ENCODE results near the gene SAMSN1.
"Not testable (repeated sequence)": the region's sequence is repeated elsewhere in the genome, so short reads cannot be mapped to it uniquely, and the experiment has no call there.

Gene SAMSN1

DNA sequence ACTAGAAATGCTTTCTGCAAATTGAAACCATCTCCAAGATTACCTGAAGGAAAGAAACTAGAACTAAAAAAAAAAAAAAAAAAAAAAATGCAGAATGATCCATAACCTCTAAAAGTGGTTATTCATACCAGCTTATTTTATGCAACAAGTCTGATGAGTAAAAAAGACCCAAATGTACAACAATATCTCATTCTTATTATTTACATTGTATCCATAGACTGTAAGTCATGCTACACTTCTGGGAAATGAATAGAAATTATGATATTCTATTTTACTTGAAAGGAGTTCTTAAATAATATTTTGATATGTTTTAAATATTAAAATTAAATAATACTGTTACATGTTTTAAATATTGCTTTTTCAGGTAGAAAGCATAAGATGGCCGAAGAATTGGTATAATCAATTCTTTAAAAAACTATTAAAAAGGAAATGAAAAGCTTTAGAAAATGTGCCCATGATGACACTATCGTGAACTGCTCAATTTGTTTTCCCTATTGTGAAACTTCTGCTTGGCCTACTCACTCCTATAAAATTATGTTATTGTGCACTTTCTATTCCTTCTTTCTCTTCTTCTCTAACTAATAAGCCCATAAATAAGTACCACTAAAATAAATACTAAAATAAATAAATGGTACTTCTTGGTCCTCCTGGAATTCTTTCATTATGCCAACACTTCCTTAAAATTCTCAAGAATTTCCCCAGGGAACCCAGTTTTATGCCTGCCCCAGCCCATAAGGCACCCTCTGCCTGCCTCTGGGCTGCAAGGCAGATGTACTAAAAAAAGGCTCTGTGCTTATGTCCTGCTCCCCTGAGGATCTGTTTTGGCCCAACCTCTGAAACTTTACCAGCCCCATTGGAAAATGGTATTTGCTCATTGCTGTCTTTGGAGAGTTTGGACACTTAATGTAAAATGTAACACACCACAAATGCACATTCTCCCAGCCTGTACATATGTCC, 18.1 kb downstream of the SAMSN1 start:
- no peak for DNase-seq

DNA sequence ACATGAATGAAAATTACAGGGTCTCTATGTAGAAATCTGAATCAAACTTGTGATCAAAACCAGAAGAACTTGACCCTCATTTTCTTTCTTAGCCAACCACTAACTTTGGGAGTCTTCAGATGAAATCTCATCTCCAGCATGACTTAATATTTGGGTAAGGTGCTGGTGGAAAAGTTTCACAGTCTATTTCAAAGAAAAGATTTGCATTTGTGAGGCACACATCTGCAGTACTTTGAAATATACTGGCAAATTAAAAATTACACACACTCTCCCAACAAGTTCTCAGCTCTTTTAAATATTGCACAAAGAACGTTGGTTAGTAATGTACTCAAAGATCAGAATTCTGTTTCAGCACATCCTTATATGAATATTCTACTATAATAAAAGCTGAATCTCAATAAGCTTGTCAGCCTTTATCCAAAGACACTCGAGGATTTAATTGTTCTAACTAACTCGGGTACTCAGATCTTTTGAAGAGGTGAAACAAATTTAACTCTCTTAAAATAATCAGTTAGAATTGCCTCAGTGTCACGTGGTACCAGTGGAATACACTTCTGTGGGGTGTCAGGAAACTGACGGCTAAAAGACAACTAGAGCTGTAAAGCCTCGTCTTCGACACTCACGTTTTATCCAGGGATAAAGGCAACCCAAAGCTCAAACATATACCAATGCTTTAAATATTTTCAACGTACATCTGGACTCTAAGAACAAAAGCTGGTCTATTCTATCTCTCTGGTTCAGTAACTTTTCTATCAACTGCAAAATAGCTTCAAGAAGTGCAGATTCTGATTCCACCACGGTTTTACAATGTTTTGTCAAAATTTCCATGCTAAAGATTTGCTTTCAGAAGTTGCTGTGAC, 19.0 kb downstream of the SAMSN1 start:
- DNase-seq = no peak

DNA sequence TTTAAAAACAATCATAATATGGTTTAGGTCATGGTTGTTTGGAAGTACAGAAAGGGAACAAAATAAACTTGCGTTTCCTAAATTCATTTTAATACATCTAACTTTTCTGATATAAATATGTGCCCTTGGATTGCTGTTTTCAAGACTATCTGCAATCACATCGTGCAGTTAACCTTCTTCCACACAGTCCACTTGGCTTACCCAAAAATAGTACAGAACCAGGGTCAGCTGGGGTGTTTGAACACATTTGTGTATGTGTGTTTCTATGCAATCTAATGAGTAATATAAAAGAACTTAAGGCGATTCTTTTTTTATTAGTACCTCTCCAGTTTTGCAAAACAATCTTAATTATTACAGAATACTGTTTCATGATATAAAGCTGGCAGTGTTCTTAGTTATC, 19.9 kb downstream of the SAMSN1 start:
- no peak for DNase-seq

DNA sequence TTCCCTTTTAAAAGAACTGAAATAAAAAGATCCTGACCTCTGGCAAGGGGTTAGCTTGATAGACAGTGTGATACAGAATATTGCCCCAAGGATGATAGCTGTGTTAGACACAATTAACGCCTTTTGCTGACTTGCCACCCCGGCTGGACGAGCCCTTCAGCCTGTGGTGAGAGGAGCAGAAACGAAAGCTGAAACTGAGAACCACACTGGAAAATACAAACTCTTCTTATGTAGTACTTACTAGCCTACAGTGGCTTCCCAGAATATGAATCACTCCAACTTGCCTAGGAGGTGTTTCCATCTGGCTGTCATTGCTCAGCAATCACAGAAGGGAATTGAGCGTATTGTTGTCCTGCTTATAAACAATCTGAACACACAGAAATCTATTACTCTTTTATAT, 22.9 kb downstream of the SAMSN1 start:
- no peak for DNase-seq

DNA sequence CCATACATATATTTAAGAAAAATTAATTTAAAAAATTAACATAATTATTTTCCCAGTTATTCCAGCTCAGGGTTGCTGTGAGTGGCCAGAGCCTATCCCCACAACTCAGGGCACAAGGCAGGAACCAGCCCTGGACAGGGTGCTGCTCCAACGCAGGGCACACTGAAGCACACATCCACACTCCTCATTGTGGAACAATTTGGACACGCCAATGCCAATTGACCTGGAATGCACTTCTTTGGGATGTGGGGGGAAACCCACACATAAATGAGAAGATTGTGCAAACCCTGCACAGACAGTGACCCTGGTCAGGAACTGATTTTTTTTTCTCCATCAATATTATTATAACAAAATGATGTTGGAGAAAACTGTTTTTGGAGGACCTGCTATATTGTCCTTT, 23.4 kb downstream of the SAMSN1 start:
- no peak for DNase-seq

DNA sequence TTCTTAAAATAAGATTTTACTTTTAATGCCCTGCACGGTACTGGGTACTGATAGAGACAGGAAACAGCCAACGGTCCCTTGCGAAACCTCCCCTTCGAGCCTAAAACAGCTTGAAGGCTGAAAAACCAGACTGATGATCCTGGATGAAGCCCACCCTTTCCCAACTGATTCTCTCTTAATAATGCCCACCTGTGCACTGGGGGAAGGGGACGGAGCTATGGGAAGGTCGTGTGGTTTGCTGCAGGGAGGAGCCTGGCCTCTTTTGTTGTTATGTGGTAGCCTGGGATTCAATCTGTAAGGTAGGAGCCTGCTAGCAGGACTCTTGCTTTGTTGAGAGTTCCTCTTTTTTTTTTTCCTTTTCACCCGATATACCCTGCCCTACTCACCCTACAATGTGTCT, 25.6 kb downstream of the SAMSN1 start:
- DNase-seq = no peak

DNA sequence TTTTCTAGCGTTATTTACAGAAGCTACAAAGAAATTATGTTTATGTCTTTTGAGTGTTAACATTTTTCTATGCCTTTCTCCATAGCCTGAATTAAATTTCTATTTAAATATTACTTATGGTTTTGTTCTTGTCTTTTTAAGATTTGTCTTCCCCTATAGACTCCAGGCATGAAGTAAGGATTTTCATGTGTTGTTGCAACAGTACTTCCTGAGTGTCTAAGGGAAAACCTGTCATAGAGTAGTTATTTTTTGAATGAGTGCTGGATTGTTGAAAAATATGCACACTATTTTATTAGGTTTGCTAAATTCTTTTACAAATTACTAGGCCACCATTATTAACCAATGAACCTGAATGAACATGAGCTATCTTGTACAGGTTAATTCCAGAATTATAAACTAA, 27.1 kb downstream of the SAMSN1 start:
- no peak for DNase-seq

DNA sequence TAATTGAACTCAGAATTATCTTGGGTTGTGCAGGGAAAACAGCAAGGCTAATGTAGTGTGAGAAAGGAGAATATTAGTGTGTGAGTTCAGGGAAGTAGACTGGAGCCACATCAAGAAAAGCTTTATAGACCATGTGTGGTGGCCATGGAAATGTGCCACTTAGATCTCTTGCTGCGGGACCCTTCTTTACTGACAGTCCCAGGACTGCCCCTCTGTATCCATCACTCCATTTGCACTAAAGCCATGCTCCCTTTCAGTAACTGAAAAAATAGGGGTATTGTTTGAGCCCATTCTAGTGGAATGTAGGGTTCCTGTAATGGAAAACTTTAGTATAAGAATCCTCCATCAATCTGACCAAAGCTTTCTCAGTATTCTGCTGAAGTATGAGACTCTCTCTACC, 32.3 kb downstream of the SAMSN1 start:
- no peak for DNase-seq

DNA sequence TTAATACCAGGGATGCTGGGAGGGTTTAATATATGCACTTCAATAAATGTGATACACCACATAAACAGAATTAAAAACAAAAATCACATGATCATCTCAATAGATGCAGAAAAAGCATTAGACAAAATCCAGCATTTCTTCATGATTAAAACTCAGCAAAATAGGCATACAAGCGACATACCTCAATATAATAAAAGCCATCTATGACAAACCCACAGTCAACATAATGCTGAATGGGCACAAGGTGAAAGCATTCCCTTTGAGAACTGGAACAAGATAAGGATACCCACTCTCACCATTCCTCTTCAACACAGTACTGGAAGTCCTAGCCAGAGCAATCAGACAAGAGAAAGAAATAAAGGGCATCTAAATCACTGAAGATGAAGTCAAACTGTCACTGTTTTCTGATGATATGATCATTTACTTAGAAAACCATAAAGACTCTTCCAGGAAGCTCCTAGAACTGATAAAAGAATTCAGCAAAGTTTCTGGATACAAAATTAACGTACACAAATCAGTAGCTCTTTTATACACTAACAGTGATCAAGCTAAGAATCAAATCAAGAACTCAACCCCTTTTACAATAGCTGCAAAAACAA, 39.2 kb downstream of the SAMSN1 start:
- DNase-seq = not testable (repeated sequence)

DNA sequence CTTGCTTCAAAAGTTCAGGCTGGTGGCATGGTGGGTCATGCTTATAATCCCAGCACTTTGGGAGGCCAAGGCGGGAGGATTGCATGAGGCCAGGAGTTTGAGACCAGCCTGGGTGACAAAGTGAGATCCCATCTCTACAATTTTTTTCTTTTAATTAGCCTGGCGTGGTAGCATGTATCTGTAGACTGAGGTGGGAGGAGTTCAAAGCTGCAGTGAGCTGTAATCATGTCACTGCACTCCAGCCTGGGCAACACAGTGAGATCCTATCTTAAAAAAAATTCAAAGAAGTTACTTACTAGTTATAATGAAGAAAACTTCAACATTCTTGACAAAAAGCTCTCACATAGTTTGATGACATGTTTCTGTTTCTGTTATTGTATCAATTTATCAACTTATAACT, 45.2 kb downstream of the SAMSN1 start:
- no peak for DNase-seq

DNA sequence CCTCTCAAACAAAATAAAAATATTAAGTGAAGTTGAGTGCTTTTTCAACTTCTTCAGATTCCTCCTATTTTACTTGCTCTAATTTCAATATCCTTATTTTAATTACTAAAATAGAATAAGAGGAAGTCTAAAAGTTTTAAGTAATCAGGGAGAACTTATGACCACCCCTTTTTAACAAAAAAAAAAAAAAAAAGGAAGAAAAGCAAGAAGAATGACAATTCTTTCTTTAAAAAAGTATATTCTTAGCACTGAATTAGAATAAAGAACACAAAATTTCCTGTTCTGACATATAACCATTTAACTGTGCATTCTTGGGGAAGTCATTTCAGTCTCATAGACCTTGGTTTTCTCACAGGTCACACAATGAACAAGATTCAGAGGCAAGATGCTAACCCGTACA, 46.8 kb downstream of the SAMSN1 start:
- DNase-seq = no peak

DNA sequence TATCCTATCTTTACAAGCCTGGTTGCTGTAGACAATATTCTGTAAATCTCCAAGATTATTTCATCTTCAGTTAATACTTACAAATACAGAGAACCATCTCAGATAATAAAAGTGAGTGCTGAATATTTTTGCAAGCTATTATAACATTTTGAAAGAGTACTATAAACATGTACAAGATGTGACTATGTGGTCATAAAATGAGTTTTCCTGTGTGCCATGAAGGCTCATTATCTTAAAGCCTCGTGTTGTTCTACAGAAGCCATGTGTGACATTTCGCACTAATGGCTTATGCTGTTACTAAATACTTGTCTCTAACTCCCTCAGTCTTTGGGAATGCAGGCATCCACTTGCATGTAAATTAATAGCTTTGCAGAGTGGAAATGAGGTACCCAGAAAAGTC, 48.3 kb downstream of the SAMSN1 start:
- no peak for DNase-seq

DNA sequence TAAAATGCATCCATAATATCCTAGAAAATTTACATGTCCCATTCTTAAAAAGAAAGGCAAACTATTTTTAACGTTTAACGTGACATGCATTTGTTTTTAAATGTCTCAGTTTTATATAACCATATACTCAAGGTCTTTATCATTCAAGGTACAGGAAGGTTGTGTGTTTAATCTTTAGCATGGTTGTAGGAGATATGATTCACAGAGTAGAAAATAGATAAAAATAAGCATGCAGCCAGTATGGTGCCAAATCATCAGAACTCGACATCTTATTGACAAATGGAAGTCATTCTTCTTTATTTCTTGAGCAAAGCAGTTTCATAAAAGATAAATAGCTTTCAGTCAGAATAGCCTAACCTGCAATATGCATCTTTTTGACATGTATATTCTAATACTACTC, 51.0 kb downstream of the SAMSN1 start:
- DNase-seq = no peak

DNA sequence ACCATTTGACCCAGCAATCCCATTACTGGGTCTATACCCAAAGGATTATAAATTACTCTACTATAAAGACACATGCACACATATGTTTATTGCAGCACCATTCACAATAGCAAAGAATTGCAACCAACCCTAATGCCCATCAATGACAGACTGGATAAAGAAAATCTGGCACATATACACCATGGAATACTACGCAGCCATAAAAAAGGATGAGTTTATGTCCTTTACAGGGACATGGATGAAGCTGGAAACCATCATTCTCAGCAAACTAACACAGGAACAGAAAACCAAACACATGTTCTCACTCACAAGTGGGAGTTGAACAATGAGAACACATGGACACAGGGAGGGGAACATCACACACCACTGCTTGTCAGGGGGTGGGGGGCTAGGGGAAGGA, 51.9 kb downstream of the SAMSN1 start:
- DNase-seq = not testable (repeated sequence)

DNA sequence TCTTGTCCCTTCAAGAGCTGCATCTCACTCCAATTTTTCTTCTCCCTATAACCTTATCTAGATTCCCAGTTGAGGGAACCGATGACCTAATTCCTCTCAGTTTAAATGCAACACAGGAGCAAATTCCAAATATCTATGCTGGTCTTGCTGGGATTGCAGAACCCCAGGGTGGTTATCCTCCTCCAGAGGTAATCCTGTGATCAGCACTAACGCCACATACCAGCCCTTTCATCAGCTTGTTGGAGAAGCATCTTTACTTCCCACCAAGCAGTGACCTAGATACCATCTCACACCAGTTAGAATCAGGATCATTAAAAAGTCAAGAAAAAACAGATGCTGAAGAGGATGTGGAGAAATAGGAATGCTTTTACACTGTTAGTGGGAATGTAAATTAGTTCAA, 52.4 kb downstream of the SAMSN1 start:
- no peak for DNase-seq

DNA sequence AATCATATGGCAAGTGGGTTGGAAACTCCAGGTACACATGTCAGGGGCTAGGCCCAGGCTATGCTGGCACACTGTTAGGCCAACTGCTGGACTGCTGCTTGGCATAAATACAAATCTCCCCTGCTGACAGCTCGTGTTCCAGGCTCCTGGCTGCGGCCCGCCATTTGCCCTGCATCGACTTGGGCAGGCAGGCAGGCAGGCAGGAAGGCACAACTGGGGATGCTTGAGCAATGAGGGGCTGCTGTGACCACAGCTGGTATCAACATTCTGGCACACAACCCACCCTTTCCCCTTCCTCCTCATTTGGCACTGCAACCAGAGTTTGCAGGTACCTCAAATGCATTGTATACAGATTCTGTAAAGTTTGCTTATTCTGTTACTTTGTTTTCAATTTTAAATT, 53.2 kb downstream of the SAMSN1 start:
- no peak for DNase-seq

DNA sequence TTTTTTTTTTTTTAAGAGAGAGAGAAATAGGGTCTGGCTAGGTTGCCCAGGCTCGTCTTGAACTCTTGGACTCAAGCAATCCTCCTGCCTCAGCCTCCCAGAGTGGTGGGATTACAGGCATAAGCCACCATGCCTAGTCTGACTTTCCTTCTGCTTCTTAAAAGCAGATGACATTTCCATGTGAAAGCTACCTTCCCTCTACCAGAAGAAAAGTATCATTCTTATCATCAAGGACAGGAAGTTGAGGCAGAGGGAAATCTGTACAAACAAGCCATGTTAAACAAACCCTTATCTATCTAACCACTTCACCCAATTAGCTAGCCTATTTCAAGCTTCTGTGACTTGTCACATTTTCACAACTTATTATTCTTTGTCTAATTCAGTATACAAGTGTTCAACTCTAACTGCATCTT, 54.8 kb downstream of the SAMSN1 start:
- no peak for DNase-seq

DNA sequence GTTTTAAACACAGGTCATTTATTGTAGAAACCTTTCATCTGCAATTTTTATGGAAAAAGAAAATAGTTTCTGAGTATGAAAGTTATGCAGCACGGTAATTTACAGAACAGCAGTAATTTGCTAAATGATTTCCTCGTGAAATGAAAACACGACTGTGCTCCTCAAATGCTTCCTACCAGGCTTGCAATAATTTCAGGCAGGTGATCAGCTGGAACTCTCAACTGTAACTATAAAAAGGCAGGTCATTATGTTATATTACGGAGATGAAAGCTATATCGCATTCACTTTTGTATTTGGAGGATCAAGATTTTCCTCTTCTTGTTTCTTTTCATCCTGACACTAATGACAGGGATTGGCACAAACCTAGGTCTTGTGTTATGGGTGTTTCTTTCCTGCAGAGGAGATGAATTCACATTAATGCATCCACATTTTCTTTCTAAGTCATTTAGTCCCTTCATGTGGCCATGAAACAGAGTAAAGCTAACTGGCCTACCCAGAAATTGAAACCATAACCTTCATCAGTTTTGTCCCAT, 57.4 kb downstream of the SAMSN1 start:
- DNase-seq = no peak

DNA sequence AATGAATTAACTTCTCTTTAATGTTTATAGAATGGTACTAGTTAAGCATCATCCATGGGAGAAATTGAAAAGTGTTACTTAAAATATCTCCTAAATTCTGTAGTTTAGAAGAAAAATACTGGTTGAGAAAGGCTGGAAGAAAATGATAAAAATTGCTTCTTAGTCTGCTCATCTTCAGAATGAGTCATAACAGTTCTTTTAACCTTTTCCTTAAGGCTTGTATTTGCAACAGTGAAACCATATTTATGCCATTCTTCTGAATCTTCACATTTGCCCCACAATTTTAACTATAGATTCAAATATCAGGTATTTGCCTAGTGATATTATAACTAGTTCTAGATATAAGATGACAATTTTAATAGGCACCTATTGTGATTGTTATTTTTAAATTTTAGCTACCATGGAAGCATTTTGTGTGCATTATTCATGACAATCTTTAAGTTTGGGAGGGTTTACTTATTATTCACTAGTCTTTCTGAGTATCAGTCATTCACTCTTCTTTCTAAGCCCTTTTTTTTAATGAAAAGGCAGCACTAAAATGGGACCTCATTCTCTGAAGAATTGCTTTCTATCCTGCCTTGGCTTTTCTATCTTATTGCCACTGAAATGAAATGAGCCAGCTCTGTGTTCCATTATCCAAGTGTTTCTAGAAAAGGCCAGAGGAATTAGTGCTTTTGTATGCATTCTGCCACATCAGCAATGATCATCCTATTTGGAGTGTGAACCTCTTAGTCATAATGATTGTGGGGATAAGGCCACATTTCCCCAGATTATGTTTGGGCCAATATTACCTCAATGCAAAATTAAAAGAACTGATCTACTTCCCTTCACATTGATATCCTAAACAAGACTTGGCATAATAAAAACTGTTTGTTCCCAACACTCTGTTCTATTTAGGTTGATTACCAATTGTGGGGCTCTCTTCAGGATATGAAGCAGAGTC, 58.4 kb downstream of the SAMSN1 start:
- DNase-seq = no peak

DNA sequence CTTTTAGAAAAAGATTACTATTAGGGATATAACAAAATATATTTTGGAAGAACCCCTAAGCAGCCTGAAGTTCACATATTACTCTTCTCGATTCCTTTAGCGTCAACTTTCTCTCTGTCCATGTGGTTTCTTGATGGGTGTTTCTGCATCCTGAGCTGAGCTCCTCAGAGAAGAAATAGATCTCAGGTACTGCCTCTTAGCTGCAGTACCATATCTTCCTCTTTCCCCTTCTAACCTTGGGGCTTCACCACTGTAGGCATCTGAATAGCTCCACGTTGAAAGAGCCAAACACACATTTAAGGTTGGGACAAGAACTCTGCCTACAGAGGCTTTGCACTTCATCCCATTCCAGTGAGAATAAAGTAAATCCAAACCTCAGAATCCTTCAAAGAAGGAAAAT, 59.2 kb downstream of the SAMSN1 start:
- DNase-seq = no peak

DNA sequence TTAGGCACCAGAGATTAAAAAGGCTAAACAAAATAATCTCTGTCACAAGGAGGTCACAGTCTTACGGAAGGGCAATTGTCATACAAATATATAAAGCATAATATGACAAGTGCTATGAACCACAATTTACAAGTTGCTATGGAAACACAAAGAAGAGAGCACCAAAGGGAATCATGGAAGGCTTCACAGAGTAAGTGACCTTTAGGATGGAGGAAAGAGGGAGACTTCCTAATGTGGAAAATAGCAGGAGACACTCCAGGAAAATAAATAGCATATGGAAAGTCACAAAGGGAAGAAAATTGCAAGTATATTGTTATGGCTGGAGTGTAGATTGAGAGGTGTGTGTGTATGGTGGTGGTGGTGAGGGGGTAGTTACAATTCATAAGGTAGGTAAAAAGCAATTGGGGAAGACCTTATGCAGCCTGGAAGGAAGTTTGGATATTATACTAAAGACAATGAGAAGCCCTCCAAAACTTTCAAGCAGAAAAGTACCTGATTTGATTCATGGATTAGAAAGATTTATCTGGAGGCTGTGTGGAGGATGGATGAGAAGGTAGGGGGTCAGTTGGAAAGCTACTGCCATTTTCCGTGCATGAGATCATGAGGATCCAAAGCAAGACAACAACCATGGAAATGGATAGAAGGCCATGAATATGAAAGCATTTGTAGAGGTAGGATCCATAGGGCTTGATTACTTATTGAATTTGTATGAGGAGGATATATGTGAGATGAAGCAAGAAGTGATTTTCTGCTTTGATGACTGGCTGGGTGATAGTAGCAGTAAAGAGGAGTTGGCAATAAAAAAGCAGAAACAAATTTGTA, 61.7 kb downstream of the SAMSN1 start:
- no peak for DNase-seq

All from NCI-H510A treated with DMSO at 0.1 percent for 48 hours (cell line).